K562 (cell line): ENCODE measurements around the gene DLAT. TPM values are rescaled to one million over a fixed set of nuclear protein-coding genes. Genes with fewer than 3 reads are reported as not detected.

Experiments used
- EP400 ChIP-seq: fragments of 450-650 bp; IDR thresholded peaks from 2 replicates; pipeline ENCODE4 v1.6.1; 2017; ENCODE audit warnings: antibody characterized with exemption, mild to moderate bottlenecking, moderate library complexity
- FOSL1 ChIP-seq: fragments of 200-800 bp; sonication (Bioruptor generic); conservative IDR thresholded peaks from 2 replicates; pipeline ENCODE4 v1.6.1; 2016; ENCODE audit warnings: missing genetic modification characterization, missing compliant biosample characterization
- HDAC1 ChIP-seq, 2 experiments: fragments of 450-650 bp; IDR thresholded peaks; 2 replicates each; pipeline ENCODE4 v1.6.1; 2016 to 2017; ENCODE audit warnings: inconsistent platforms in 1 of 2, mild to moderate bottlenecking in 1 of 2, moderate library complexity in 1 of 2
- KDM5B ChIP-seq: fragments of 200-600 bp; sonication (generic); IDR thresholded peaks from 2 replicates; pipeline ENCODE4 v1.6.1; 2012; ENCODE audit warnings: low read depth, mild to moderate bottlenecking, moderate library complexity, low read length, control low read depth, inconsistent platforms; ENCODE audit not compliant: insufficient replicate concordance
- L3MBTL2 ChIP-seq: fragments of 450-650 bp; IDR thresholded peaks from 2 replicates; pipeline ENCODE4 v1.6.1; 2016; ENCODE audit warnings: mild to moderate bottlenecking, moderate library complexity
- MTA2 ChIP-seq: fragments of 450-650 bp; IDR thresholded peaks from 2 replicates; pipeline ENCODE4 v1.6.1; 2016; ENCODE audit warnings: low read depth
- PCBP1 ChIP-seq: fragments of 200-400 bp; formaldehyde crosslinking; IDR thresholded peaks from 2 replicates; pipeline ENCODE4 v1.6.1; 2018; ENCODE audit warnings: mild to moderate bottlenecking, low read depth, low read length; ENCODE audit not compliant: poor library complexity, severe bottlenecking
- SIRT6 ChIP-seq: IDR thresholded peaks from one replicate; pipeline ENCODE4 v1.6.1; 2012; ENCODE audit warnings: low read depth, mild to moderate bottlenecking, control low read depth, inconsistent platforms, low read length, moderate library complexity
- SP1 ChIP-seq: sonication (generic); formaldehyde crosslinking; IDR thresholded peaks from 2 replicates; pipeline ENCODE4 v1.8.1; 2022; ENCODE audit warnings: mild to moderate bottlenecking, missing genetic modification reagents
- TFAP4 ChIP-seq: sonication (generic); formaldehyde crosslinking; IDR thresholded peaks from 2 replicates; pipeline ENCODE4 v1.8.0; 2022; ENCODE audit warnings: missing genetic modification reagents, mild to moderate bottlenecking, moderate library complexity, borderline replicate concordance
- ZEB2 ChIP-seq: fragments of 450-650 bp; IDR thresholded peaks from 2 replicates; pipeline ENCODE4 v1.6.1; 2016
- ZMIZ1 ChIP-seq, 2 experiments: fragments of 150-350 bp in 1 of 2; IDR thresholded peaks; 2 replicates each; pipeline ENCODE4 v1.6.1; 2012 to 2016; ENCODE audit warnings: low read depth in 2 of 2, low read length in 2 of 2, mild to moderate bottlenecking in 1 of 2, moderate library complexity in 1 of 2
- ZNF124 ChIP-seq: sonication (generic); formaldehyde crosslinking; IDR thresholded peaks from 2 replicates; pipeline ENCODE4 v1.8.1; 2022; ENCODE audit warnings: missing genetic modification reagents
- ZNF318 ChIP-seq, 2 experiments: fragments of 450-650 bp; IDR thresholded peaks; 2 replicates each; pipeline ENCODE4 v1.6.1; 2016; ENCODE audit warnings: mild to moderate bottlenecking in 2 of 2, borderline replicate concordance in 1 of 2, low read depth in 1 of 2, moderate library complexity in 1 of 2
- polyA plus RNA-seq, 8 experiments: library from polyadenylated mRNA; depleted of rRNA in 4 of 8; stranded (reverse) in 5 of 8; unstranded in 3 of 8; fragments of >200 nt; fragmentation: Nextera tagmentation in 2 of 8; fragmentation: Illumina TruSeq in 1 of 8; extraction: Ambion mirVana in 2 of 8; extraction: Trizol in 1 of 8; gene quantifications; 2 replicates each; pipeline versions ENCODE4 v1.2.1 to v1.2.3, GENCODE V29; 2011 to 2014; ENCODE audit warnings: inconsistent platforms in 1 of 8, missing spikeins in 1 of 8
- total RNA-seq, 7 experiments: library from RNA; depleted of rRNA in 6 of 7; stranded (reverse); fragments of >200 nt in 6 of 7; fragmentation: Illumina TruSeq in 2 of 7; extraction: Trizol in 2 of 7; gene quantifications; 2 replicates each; pipeline versions ENCODE4 v1.2.1 to v1.2.3, GENCODE V29; 2011 to 2021; ENCODE audit warnings: low replicate concordance in 1 of 7

Gene DLAT
- total and polyA plus RNA-seq, 9 of the 15 experiments (the other 6 are each of a cell fraction or from before 2014, with no cell fraction given), result 41.7 to 152 (median 105) TPM

GRCh38 chr11:112097734-112098528 lies 72.7 kb downstream of the DLAT start (continued):
- TF ChIP-seq TFAP4 (CRISPR knock-in tag) (0 out of 2 replicates have a peak, but pooled peaks have one; percentile 25), PCBP1 (no peak), HDAC1 (IDR thresholded peaks at IDR 0.05) (peak in 1 of 2 experiments; percentile 85; a peak in 2 of 4 replicates), SIRT6 (no peak), ZMIZ1 (IDR thresholded peaks at IDR 0.05; ENCODE audit: low read depth in 2 of 2, low read length in 2 of 2) (no peak), MTA2 (peak; percentile 59; the same call in 1 of the 2 replicates), L3MBTL2 (no peak), KDM5B (no peak), ZNF318 (IDR thresholded peaks at IDR 0.05; ENCODE audit: borderline replicate concordance in 1 of 2, low read depth in 1 of 2) (0 out of 4 replicates have a peak, but pooled peaks of 1 of the 2 experiments have one; percentile 56), ZNF124 (CRISPR knock-in tag) (no peak), FOSL1 (tag) (peak; percentile 59), ZEB2 (peak; percentile 89), SP1 (no peak), EP400 (0 out of 2 replicates have a peak, but pooled peaks have one; percentile 42)
